Measurements from ENCODE around the gene TIFAB.

Gene TIFAB

GRCh38 chr5:135423146-135423845, 28.9 kb downstream of the TIFAB start:
- no peak for DNase-seq
- TF ChIP-seq GATA1 (IDR thresholded peaks at IDR 0.05; ENCODE audit: low read depth, low read length) (no peak), POLR2A (IDR thresholded peaks at IDR 0.05; ENCODE audit: low read length) (no peak)

- no peak for TF ChIP-seq GATA1 (IDR thresholded peaks at IDR 0.05; ENCODE audit: low read depth, low read length)
- no peak for TF ChIP-seq POLR2A (IDR thresholded peaks at IDR 0.05; ENCODE audit: low read length)
- DNase-seq: no peak
Observed at GRCh38 chr5:135422419-135422818, 29.7 kb downstream of the TIFAB start.

- no peak for DNase-seq
- TF ChIP-seq POLR2A (IDR thresholded peaks at IDR 0.05; ENCODE audit: low read length): no peak
- no peak for TF ChIP-seq GATA1 (IDR thresholded peaks at IDR 0.05; ENCODE audit: low read depth, low read length)
Observed at GRCh38 chr5:135417083-135417482, 35.1 kb downstream of the TIFAB start.

GRCh38 chr5:135405082-135405481, 47.1 kb downstream of the TIFAB start:
- TF ChIP-seq GATA1 (IDR thresholded peaks at IDR 0.05; ENCODE audit: low read depth, low read length): no peak
- TF ChIP-seq POLR2A (IDR thresholded peaks at IDR 0.05; ENCODE audit: low read length): no peak
- no peak for DNase-seq

- DNase-seq: no peak
- TF ChIP-seq POLR2A (IDR thresholded peaks at IDR 0.05; ENCODE audit: low read length): no peak
- no peak for TF ChIP-seq GATA1 (IDR thresholded peaks at IDR 0.05; ENCODE audit: low read depth, low read length)
Observed at GRCh38 chr5:135402031-135402430, 50.1 kb downstream of the TIFAB start.

GRCh38 chr5:135400866-135401265, 51.3 kb downstream of the TIFAB start:
- TF ChIP-seq GATA1 (IDR thresholded peaks at IDR 0.05; ENCODE audit: low read depth, low read length) (no peak), POLR2A (IDR thresholded peaks at IDR 0.05; ENCODE audit: low read length) (no peak)
- no peak for DNase-seq

- TF ChIP-seq GATA1 (IDR thresholded peaks at IDR 0.05; ENCODE audit: low read depth, low read length) (no peak), POLR2A (IDR thresholded peaks at IDR 0.05; ENCODE audit: low read length) (no peak)
- DNase-seq: peak in 1 of 2 experiments; percentile 68
Observed at GRCh38 chr5:135399794-135400542, 52.2 kb downstream of the TIFAB start.

- peak; percentile 90 to 93 for DNase-seq
Observed at GRCh38 chr5:135398855-135399793, 53.0 kb downstream of the TIFAB start, which contains the start of gene MACROH2A1. TSS of gene MACROH2A1 (minus strand) at chr5:135399231. CDS start at chr5:135389093, 10,138 bp downstream.

GRCh38 chr5:135398160-135398854, 53.8 kb downstream of the TIFAB start:
- TF ChIP-seq POLR2A (IDR thresholded peaks at IDR 0.05; ENCODE audit: low read length) (no peak), GATA1 (IDR thresholded peaks at IDR 0.05; ENCODE audit: low read depth, low read length) (no peak)
- DNase-seq: peak; percentile 70 to 74

More at GRCh38 chr5:135398855-135399793, 53.0 kb downstream of the TIFAB start, which contains the start of gene MACROH2A1:
- TF ChIP-seq POLR2A (IDR thresholded peaks at IDR 0.05; ENCODE audit: low read length): peak; percentile 91
- TF ChIP-seq GATA1 (IDR thresholded peaks at IDR 0.05; ENCODE audit: low read depth, low read length): no peak
